Astrocyte (in vitro differentiated cells and primary cell): Measurements from ENCODE around the gene MOGAT3.

Experiments used
- EZH2 ChIP-seq: IDR thresholded peaks from 2 replicates; pipeline ENCODE4 v1.6.1; 2012; ENCODE audit warnings: mild to moderate bottlenecking, low read length, inconsistent platforms; ENCODE audit not compliant: insufficient read depth
- TF ChIP-seq, protein P1 (sequence below): IDR thresholded peaks from 2 replicates; pipeline ENCODE4 v1.5.1; 2011; ENCODE audit warnings: low read depth, mild to moderate bottlenecking, inconsistent platforms, low read length, moderate library complexity; ENCODE audit not compliant: insufficient read depth

DNA sequence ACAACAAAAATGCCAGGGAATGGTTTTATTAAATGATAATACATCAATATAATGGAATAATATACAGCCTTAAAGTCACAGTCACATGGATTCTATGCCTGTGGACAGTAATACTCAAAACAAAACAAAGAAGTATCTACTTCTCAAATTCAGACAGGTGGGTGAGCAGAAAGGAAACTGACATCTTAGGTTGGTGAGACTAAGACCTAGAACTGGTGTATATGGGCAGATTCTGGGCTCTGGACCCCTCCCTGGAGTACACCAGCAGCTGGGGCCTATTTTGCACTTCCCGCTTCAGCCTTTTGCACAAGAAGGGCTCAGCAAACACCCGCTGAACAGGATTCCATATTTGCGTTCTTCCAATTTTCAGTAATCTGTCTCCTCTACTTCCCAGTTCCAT lies 49.5 kb upstream of the MOGAT3 start:
- TF ChIP-seq, protein P1, sequence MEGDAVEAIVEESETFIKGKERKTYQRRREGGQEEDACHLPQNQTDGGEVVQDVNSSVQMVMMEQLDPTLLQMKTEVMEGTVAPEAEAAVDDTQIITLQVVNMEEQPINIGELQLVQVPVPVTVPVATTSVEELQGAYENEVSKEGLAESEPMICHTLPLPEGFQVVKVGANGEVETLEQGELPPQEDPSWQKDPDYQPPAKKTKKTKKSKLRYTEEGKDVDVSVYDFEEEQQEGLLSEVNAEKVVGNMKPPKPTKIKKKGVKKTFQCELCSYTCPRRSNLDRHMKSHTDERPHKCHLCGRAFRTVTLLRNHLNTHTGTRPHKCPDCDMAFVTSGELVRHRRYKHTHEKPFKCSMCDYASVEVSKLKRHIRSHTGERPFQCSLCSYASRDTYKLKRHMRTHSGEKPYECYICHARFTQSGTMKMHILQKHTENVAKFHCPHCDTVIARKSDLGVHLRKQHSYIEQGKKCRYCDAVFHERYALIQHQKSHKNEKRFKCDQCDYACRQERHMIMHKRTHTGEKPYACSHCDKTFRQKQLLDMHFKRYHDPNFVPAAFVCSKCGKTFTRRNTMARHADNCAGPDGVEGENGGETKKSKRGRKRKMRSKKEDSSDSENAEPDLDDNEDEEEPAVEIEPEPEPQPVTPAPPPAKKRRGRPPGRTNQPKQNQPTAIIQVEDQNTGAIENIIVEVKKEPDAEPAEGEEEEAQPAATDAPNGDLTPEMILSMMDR = no peak
- no peak for TF ChIP-seq EZH2
